GM12801 (cell line): ENCODE data around the gene DNAH9.

ENCODE experiments used
- CTCF ChIP-seq: IDR thresholded peaks from one replicate; pipeline ENCODE4 v1.5.1; 2011; ENCODE audit warnings: control low read depth; ENCODE audit not compliant: insufficient read length; ENCODE audit errors: extremely low read depth

DNAH9 gene, protein sequence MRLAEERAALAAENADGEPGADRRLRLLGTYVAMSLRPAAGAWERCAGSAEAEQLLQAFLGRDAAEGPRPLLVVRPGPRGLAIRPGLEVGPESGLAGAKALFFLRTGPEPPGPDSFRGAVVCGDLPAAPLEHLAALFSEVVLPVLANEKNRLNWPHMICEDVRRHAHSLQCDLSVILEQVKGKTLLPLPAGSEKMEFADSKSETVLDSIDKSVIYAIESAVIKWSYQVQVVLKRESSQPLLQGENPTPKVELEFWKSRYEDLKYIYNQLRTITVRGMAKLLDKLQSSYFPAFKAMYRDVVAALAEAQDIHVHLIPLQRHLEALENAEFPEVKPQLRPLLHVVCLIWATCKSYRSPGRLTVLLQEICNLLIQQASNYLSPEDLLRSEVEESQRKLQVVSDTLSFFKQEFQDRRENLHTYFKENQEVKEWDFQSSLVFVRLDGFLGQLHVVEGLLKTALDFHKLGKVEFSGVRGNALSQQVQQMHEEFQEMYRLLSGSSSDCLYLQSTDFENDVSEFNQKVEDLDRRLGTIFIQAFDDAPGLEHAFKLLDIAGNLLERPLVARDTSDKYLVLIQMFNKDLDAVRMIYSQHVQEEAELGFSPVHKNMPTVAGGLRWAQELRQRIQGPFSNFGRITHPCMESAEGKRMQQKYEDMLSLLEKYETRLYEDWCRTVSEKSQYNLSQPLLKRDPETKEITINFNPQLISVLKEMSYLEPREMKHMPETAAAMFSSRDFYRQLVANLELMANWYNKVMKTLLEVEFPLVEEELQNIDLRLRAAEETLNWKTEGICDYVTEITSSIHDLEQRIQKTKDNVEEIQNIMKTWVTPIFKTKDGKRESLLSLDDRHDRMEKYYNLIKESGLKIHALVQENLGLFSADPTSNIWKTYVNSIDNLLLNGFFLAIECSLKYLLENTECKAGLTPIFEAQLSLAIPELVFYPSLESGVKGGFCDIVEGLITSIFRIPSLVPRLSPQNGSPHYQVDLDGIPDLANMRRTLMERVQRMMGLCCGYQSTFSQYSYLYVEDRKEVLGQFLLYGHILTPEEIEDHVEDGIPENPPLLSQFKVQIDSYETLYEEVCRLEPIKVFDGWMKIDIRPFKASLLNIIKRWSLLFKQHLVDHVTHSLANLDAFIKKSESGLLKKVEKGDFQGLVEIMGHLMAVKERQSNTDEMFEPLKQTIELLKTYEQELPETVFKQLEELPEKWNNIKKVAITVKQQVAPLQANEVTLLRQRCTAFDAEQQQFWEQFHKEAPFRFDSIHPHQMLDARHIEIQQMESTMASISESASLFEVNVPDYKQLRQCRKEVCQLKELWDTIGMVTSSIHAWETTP (N-terminal part only)

DNA sequence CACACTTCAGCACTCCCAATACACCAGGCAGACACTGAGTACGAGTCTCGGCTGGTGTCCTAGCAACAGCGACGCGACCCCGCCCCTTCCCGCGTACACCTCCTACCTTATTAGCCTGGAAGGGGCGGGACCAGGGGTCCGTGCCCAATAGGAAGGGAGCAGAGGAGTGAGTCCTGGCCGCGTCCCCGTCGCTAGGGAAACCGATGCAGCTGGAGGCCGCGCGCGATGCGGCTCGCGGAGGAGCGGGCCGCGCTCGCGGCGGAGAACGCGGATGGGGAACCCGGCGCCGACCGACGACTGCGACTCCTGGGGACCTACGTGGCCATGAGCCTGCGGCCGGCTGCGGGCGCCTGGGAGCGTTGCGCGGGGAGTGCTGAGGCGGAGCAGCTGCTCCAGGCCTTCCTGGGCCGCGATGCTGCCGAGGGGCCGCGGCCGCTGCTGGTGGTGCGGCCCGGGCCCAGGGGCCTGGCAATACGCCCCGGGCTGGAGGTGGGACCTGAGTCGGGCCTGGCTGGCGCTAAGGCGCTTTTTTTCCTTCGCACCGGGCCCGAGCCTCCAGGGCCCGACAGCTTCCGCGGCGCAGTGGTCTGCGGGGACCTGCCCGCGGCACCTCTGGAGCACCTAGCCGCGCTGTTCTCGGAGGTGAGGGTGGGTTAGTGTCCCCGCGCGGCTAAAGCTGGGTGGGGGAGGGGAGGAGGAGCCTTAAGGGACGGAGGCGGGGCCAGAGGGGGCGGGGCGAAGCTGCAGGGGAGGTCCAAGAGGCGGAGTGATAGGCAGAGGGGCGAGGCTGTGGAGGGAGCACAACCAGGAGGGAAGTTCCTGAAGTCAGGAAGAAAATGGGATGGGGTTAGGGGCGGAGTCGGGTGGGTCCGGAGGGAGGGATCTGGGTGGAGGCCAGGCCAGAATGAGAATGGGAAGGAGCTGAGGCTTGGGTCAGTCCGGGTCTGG lies at the start of gene DNAH9:
TSS of gene DNAH9 (plus strand) at position 197 of the 948 bp plus-strand sequence. CDS start at position 226, 29 bp downstream.
- no peak for TF ChIP-seq CTCF

GRCh38 chr17:11550431-11550830 lies 47.8 kb upstream of the DNAH9 start:
- no peak for TF ChIP-seq CTCF

GRCh38 chr17:11551442-11551841 lies 46.8 kb upstream of the DNAH9 start:
- no peak for TF ChIP-seq CTCF

GRCh38 chr17:11553135-11553534 lies 45.1 kb upstream of the DNAH9 start:
- no peak for TF ChIP-seq CTCF

DNA sequence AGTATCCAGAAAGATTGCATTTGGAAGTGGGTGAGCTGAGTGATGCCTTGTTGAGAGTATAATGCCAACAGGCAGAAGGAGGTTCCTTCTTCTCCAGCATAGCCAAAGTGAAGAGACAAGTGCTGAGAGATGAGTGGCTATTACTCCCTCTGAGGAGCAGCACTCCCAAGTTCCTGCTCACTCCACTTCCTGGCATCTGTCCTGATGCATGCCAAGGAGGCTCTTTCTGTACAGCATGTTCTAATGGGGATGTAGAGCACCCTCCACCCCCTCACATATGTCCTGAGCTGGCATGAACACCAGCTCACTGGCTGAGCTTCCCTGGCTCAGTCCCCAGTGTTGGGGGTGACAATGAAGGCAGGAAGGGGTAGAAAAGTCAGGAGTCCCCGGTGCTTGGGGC lies 44.2 kb upstream of the DNAH9 start:
- no peak for TF ChIP-seq CTCF

GRCh38 chr17:11554542-11554941 lies 43.7 kb upstream of the DNAH9 start:
- no peak for TF ChIP-seq CTCF
